ENCODE results near the gene PXN. TPM values are rescaled to one million over a fixed set of nuclear protein-coding genes. Genes with fewer than 3 reads are reported as not detected.

PXN gene
- total and polyA plus RNA-seq, 2 of the 13 experiments (the other 11 are each of a cell fraction or from before 2014, with no cell fraction given), result 13.6 to 14.2 TPM

GRCh38 chr12:120213758-120214157 is 51.8 kb downstream of the PXN start:
- H4K20me1 ChIP-seq (ENCODE audit: insufficient read depth, low read length), result no peaks in the 10 kb centered on the region
- in situ Hi-C loops (cut with HindIII; ENCODE audit: extremely low pct_ligation_motif_present, low pct_unique_long_range_greater_than_20kb), result loop anchor here (10.0 kb wide), 1 partner anchor 51 kb away; the partner anchor contains the start of gene PXN
- intact Hi-C loops (cut with micrococcal nuclease; ENCODE audit: unreplicated experiment), result no loop called here
- BruUV-seq (replicated peaks), result no TSS peak
- H3K79me2 ChIP-seq (ENCODE audit: insufficient read depth, low read length), result no peaks in the 10 kb centered on the region
- H3K27ac ChIP-seq (ENCODE audit: extremely low read length, insufficient read depth, low read length), result no peak overlapping the region
- H3K4me2 ChIP-seq (ENCODE audit: low read depth, low read length), result no peak overlapping the region
- DNase-seq (ENCODE audit: low spot score), result no peak
- ChIA-PET CTCF (ENCODE audit: low intra/inter-chr PET ratio, low total read pairs) (no interaction called here), POLR2A (no interaction called here)
- no peaks in the 10 kb centered on the region for H3K9me3 ChIP-seq (ENCODE audit: low read length)
- H3K36me3 ChIP-seq (replicated peaks in 1 of 2; ENCODE audit: control insufficient read depth in 1 of 2, insufficient read depth in 2 of 2, low read length in 2 of 2), result peaks cover 19 to 41% of the 10 kb centered on the region in 2 experiments; a peak in 4 of 5 replicates
- H3K9ac ChIP-seq (ENCODE audit: insufficient read depth, low read depth, low read length), result no peak overlapping the region
- H2AFZ ChIP-seq (ENCODE audit: low read length), result no peak overlapping the region
- ATAC-seq, result no peak
- H3K4me1 ChIP-seq (ENCODE audit: insufficient read depth, low read length), result peaks cover 8% of the 10 kb centered on the region
- H3K27me3 ChIP-seq (ENCODE audit: control insufficient read depth in 1 of 2, insufficient read depth in 2 of 2, low read length in 2 of 2), result no peaks in the 10 kb centered on the region; a peak in 1 of 5 replicates
- FAIRE-seq, result no peak
- no peak overlapping the region for H3K4me3 ChIP-seq (replicated peaks in 1 of 3; ENCODE audit: insufficient read depth in 1 of 3, low read depth in 2 of 3, low read length in 3 of 3)
- 95% methylated on average over 12 of the region's 20 CpGs for WGBS (ENCODE audit: low lambda C conversion rate)
- TF ChIP-seq ZNF83 (CRISPR knock-in tag; IDR thresholded peaks at IDR 0.05; ENCODE audit: borderline replicate concordance) (no peak), GLMP (CRISPR knock-in tag; IDR thresholded peaks at IDR 0.05; ENCODE audit: borderline replicate concordance) (no peak), DMTF1 (CRISPR knock-in tag; IDR thresholded peaks at IDR 0.05) (no peak), NCOR1 (IDR thresholded peaks at IDR 0.05; ENCODE audit: borderline replicate concordance, low read length) (no peak), ZNF773 (CRISPR knock-in tag; IDR thresholded peaks at IDR 0.05; ENCODE audit: borderline replicate concordance) (no peak), MED8 (CRISPR knock-in tag; IDR thresholded peaks at IDR 0.05; ENCODE audit: insufficient replicate concordance) (no peak), MLX (CRISPR knock-in tag; IDR thresholded peaks at IDR 0.05) (no peak), ZSCAN20 (CRISPR knock-in tag; IDR thresholded peaks at IDR 0.05; ENCODE audit: borderline replicate concordance) (no peak), ZNF615 (CRISPR knock-in tag; IDR thresholded peaks at IDR 0.05; ENCODE audit: borderline replicate concordance) (no peak), ZNF451 (CRISPR knock-in tag; IDR thresholded peaks at IDR 0.05) (no peak), THAP8 (CRISPR knock-in tag; IDR thresholded peaks at IDR 0.05; ENCODE audit: borderline replicate concordance) (no peak), TEF (CRISPR knock-in tag; IDR thresholded peaks at IDR 0.05) (no peak), PATZ1 (CRISPR knock-in tag; IDR thresholded peaks at IDR 0.05) (no peak), ZNF766 (CRISPR knock-in tag; IDR thresholded peaks at IDR 0.05; ENCODE audit: borderline replicate concordance) (no peak), PHB2 (IDR thresholded peaks at IDR 0.05; ENCODE audit: partially characterized antibody) (no peak), AGO2 (optimal IDR thresholded peaks at IDR 0.05; ENCODE audit: low read depth, low read length) (no peak)

Measured in HepG2 (cell line).